ENCODE data around the gene DDN.

The DDN gene

GRCh38 chr12:48965298-48965838 is 33.8 kb downstream of the DDN start:
- no peak overlapping the region for H3K4me3 ChIP-seq (ENCODE audit: low read length)
- peak; percentile 54 for TF ChIP-seq CTCF (conservative IDR thresholded peaks at IDR 0.05; ENCODE audit: low read length)
- DNase-seq (ENCODE audit: low read depth), result peak; percentile 33

GRCh38 chr12:48961801-48962200 is 37.4 kb downstream of the DDN start:
- no peak for TF ChIP-seq CTCF (conservative IDR thresholded peaks at IDR 0.05; ENCODE audit: low read length)
- no peak for DNase-seq (ENCODE audit: low read depth)
- H3K4me3 ChIP-seq (ENCODE audit: low read length), result no peak overlapping the region

- H3K4me3 ChIP-seq (ENCODE audit: low read length), result no peak overlapping the region
- DNase-seq (ENCODE audit: low read depth), result no peak
- no peak for TF ChIP-seq CTCF (conservative IDR thresholded peaks at IDR 0.05; ENCODE audit: low read length)
Observed at GRCh38 chr12:48961331-48961730, 37.8 kb downstream of the DDN start.

GRCh38 chr12:48960834-48961233 is 38.3 kb downstream of the DDN start:
- H3K4me3 ChIP-seq (ENCODE audit: low read length), result no peak overlapping the region
- TF ChIP-seq CTCF (conservative IDR thresholded peaks at IDR 0.05; ENCODE audit: low read length), result no peak
- DNase-seq (ENCODE audit: low read depth), result no peak

- no peak for TF ChIP-seq CTCF (conservative IDR thresholded peaks at IDR 0.05; ENCODE audit: low read length)
- DNase-seq (ENCODE audit: low read depth), result no peak
- peak overlapping the region; percentile 94 for H3K4me3 ChIP-seq (ENCODE audit: low read length)
Observed at GRCh38 chr12:48958049-48958388, 41.2 kb downstream of the DDN start.

GRCh38 chr12:48957141-48958048 is 41.8 kb downstream of the DDN start, which contains the start of gene ARF3:
ARF3 (minus strand) TSS chr12:48957487; CDS start chr12:48941095, 16,392 bp downstream.
- TF ChIP-seq CTCF (conservative IDR thresholded peaks at IDR 0.05; ENCODE audit: low read length), result no peak
- H3K4me3 ChIP-seq (ENCODE audit: low read length), result peak within 1 kb of the TSS; percentile 94
- peak; percentile 89 for DNase-seq (ENCODE audit: low read depth)

All from AG10803 (cell line).